ENCODE data around the gene ANAPC7.

Gene ANAPC7

DNA sequence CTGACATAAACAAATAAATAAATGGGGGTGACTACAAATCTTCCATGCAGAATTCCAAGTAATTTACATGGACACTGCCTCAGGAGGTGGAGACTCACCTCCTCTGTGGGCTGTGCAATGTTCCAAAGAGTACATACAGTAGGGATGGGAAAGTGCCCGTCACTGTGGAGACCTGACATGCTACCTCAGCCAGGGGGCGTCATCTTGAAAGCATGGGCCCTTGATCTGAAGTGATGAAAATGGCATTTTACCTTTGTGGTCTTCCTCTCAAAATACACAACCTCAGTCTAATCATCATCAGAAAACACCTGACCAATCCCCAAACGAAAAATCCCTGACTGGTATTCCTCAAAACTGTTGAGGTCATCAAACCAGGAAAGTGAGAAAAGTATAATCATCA lies 48.4 kb downstream of the ANAPC7 start:
- POLR2A ChIA-PET (ENCODE audit: low non-redundant PET), result no interaction called here
- TF ChIP-seq, protein P1, sequence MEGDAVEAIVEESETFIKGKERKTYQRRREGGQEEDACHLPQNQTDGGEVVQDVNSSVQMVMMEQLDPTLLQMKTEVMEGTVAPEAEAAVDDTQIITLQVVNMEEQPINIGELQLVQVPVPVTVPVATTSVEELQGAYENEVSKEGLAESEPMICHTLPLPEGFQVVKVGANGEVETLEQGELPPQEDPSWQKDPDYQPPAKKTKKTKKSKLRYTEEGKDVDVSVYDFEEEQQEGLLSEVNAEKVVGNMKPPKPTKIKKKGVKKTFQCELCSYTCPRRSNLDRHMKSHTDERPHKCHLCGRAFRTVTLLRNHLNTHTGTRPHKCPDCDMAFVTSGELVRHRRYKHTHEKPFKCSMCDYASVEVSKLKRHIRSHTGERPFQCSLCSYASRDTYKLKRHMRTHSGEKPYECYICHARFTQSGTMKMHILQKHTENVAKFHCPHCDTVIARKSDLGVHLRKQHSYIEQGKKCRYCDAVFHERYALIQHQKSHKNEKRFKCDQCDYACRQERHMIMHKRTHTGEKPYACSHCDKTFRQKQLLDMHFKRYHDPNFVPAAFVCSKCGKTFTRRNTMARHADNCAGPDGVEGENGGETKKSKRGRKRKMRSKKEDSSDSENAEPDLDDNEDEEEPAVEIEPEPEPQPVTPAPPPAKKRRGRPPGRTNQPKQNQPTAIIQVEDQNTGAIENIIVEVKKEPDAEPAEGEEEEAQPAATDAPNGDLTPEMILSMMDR (conservative IDR thresholded peaks at IDR 0.05; ENCODE audit: low read depth), result no peak
- CTCF ChIA-PET, result no interaction called here
- no peak overlapping the region for H3K27ac ChIP-seq
- peak; percentile 44 for DNase-seq (ENCODE audit: low spot score)

DNA sequence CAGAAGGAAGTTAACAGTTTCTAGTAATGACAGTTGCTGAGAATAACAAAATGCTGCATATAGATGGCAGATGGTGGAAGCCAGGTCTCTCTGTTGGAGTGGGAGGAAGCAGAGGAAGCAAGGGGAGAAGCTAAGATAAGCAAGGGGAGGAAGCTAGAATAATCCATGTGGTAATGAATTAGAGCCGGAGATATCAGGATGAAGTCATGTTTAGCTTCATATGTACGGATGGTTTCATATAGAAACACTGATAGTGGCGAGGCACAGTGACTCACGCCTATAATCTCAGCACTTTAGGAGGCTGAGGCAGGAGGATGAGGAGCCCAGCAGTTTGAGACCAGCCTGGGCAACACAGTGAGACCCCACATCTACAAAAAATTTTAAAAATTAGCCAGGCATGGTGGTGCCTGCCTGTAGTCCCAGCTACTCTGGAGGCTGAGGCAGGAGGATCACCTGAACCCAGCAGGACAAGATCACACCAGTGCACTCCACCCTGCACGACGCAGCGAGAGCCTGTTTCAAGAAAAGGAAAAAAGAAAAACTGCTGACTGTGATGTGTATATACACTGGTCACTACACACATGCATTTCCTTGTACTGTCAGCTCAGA lies 49.2 kb downstream of the ANAPC7 start:
- CTCF ChIA-PET, result interaction anchor here (0.5 to 1.3 kb wide), 4 partner anchors 19 to 437 kb away, joined by 3 to 4 read pairs (median 3); no protein-coding TSS in a partner anchor
- DNase-seq (ENCODE audit: low spot score), result no peak
- POLR2A ChIA-PET (ENCODE audit: low non-redundant PET), result no interaction called here
- TF ChIP-seq, protein P1 (conservative IDR thresholded peaks at IDR 0.05; ENCODE audit: low read depth), result no peak
- no peak overlapping the region for H3K27ac ChIP-seq

DNA sequence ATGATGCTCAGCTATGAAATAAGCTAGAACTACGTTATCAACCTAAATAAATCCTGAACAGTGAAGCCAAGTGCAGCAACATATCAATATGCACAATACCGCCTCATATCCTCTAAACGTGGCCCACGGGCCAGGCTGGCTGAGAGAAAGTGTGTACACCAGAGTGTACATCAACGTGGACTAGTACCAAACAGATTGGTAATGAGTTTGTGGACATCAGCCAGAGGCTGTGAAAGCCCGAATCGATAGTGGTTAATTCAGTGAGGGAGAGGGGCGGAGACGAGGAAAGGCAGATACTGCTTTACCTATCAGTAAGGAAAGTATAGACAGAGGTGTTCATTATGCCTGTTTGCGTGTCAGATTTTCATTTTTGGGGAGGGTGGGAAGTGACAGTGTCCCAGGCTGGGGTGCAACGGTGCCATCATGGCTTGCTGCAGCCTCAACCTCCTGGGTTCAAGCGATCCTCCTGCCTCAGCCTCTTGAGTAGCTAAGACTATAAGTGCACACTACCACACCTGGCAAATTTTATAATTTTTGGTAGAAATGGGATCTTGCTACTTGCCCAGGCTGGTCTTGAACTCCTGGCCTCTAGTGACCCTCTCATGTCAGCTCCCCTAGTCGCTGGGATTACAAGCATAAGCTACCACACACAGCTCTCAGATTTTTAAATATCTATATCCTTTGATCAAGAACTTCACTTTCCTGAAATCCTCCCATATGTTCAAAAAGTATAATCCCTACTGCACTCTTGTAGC lies 50.1 kb downstream of the ANAPC7 start:
- no peak for DNase-seq (ENCODE audit: low spot score)
- ChIA-PET POLR2A (ENCODE audit: low non-redundant PET) (interaction anchor here (1.0 kb wide), 1 partner anchor 19 kb away, joined by 3 read pairs; no protein-coding TSS in a partner anchor), CTCF (interaction anchor here (0.5 to 1.3 kb wide), 5 partner anchors 19 to 436 kb away, joined by 3 to 4 read pairs (median 3); no protein-coding TSS in a partner anchor)
- H3K27ac ChIP-seq, result no peak overlapping the region
- TF ChIP-seq, protein P1 (conservative IDR thresholded peaks at IDR 0.05; ENCODE audit: low read depth), result no peak

DNA sequence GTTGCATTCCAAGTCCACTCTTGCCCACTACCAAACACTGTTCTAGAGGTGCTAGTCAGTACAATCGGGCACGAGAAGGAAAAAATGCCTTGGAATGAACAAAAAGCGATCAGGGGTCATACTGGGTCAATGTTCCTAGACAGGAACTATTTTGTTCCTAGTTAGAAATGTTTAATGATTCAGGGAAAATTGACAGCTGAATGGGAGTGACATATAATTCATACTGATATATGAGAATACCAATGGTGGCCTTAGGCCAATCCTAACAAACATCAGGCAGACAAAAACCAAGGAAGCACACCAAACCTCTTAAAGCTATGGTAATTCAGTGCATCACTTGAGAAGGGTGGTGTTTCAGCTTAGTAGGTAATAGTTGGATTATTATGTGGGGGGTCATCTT lies 51.1 kb downstream of the ANAPC7 start:
- TF ChIP-seq, protein P1 (conservative IDR thresholded peaks at IDR 0.05; ENCODE audit: low read depth), result no peak
- no peak for DNase-seq (ENCODE audit: low spot score)
- H3K27ac ChIP-seq, result no peak overlapping the region
- ChIA-PET CTCF (interaction anchor here (0.9 kb wide), 1 partner anchor 38 kb away, joined by 3 read pairs; no protein-coding TSS in a partner anchor), POLR2A (ENCODE audit: low non-redundant PET) (interaction anchor here (0.7 to 1.0 kb wide), 2 partner anchors 20 to 64 kb away, joined by 3 read pairs; no protein-coding TSS in a partner anchor)

DNA sequence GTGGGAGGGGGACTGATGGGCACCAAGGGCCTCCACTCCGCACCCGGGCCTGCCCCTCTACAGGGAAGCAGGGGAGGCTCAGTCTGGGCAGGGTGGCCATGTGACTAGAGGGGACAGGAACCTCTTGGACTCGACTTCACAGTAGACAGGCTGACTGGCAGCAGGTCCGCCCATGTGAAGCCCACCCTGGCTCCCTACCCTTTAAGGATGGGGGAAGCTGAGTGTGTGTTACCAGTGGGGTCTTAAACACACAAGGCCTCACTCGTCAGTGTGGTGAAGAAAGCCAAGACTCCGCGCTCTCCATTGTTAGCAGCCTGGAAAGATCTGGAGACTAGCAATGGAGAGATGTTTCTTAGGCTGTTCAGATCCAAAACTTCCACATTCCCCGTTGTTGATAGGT lies 52.4 kb downstream of the ANAPC7 start:
- ChIA-PET CTCF (no interaction called here), POLR2A (ENCODE audit: low non-redundant PET) (no interaction called here)

DNA sequence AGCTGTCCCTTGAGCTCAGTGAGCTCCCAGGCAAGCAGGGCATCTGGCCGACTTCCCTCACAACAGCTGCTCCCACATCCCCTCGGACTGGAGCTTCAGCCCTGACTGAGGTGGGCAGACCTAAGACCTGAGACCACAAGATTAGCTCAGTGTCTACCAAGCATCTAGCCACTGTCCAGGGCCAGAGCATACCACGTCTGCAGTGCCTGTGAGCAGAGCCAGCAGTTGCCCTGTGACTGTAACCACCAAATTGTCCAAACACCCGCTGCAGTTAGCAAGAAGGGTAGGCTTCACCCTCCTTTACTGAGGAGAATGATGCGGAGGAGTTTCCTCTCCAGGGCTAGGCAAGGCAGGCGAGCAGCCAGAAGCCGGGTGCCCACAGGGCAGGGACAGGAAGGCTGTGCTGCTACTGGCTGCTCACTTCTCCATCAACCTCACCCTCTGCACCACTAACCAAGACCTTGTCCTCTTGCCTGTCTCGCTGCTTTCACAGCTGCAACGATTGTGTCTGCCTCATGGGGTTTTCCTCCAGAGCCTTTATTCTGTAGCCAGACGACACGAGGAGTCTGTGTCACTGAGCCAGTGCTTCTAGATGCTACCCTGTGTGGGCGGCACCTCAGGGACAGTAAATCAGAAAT lies 53.9 kb downstream of the ANAPC7 start:
- CTCF ChIA-PET, result no interaction called here
- TF ChIP-seq, protein P1 (conservative IDR thresholded peaks at IDR 0.05; ENCODE audit: low read depth), result no peak
- POLR2A ChIA-PET (ENCODE audit: low non-redundant PET), result interaction anchor here (0.6 kb wide), 1 partner anchor 1162 kb away, joined by 8 read pairs; no protein-coding TSS in a partner anchor
- peak overlapping the region; percentile 39 for H3K27ac ChIP-seq
- no peak for DNase-seq (ENCODE audit: low spot score)

More for the DNA sequence above, 52.4 kb downstream of the ANAPC7 start:
- TF ChIP-seq, protein P1 (conservative IDR thresholded peaks at IDR 0.05; ENCODE audit: low read depth), result no peak
- H3K27ac ChIP-seq, result no peak overlapping the region
- DNase-seq (ENCODE audit: low spot score), result no peak

Data from RWPE1 (cell line).